Glomerular visceral epithelial cell (primary cell): ENCODE measurements around the gene IL15.

Experiments
- DNase-seq: peaks from one replicate; pipeline ENCODE4 v3.0.0-alpha.2; 2016; ENCODE audit errors: extremely low spot score

Gene IL15

GRCh38 chr4:141771889-141772830 lies 135.8 kb downstream of the IL15 start:
- DNase-seq: no peak

- no peak for DNase-seq
Observed at GRCh38 chr4:141772838-141773237, 136.5 kb downstream of the IL15 start.

DNA sequence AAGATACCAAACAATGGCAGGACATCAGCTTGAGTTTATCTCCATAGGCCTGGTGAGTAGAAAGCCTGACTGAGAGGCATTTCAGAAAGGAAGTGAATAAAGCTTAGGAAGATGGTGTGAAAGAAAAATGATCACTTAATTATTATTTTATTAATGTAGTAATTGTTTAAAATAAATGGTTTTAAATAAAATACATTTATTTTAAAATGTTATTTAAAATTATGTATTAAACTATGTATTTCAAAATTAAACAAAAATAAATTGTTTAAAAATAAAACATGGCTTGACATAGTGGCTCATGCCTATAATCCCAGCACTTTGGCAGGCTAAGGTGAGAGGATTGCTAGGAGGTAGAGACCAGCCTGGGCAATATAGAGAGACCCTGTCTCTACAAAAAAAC lies 145.8 kb downstream of the IL15 start:
- no peak for DNase-seq
